HepG2 (cell line): ENCODE results near the gene SLCO3A1. TPM values are rescaled to one million over a fixed set of nuclear protein-coding genes. Genes with fewer than 3 reads are reported as not detected.

Source experiments
- ATAC-seq: fragments of 200-7000 bp; cut with Tn5 transposase; 3 replicates; pipeline ENCODE4 v1.9.1; 2020; ENCODE audit warnings: mild to moderate bottlenecking, moderate library complexity
- BruUV-seq: library from RNA; stranded (reverse); fragments of 400-500 nt; replicated peaks from 2 replicates; lab custom pipeline; 2021; lab: Mats Ljungman, UMichigan
- CTCF ChIA-PET: fragments of 300-600 bp; formaldehyde crosslinking; extraction: SDS; loops from one replicate; lab custom pipeline; 2021; ENCODE audit warnings: low total read pairs, inconsistent platforms, low intra/inter-chr PET ratio; lab: Yijun Ruan, JAX
- POLR2A ChIA-PET: fragments of 350-600 bp; sonication (Branson Sonifier 250); formaldehyde crosslinking; loops from one replicate; lab custom pipeline; 2020; ENCODE audit warnings: antibody characterized with exemption, inconsistent platforms; lab: Yijun Ruan, JAX
- DNase-seq: peaks from one replicate; pipeline ENCODE4 v3.0.0-alpha.2; 2015; ENCODE audit warnings: low spot score
- FAIRE-seq: peaks from 3 replicates; lab custom pipeline; 2011; peaks lifted over from hg19 to GRCh38; lab: Jason Lieb, UNC
- H2AFZ ChIP-seq: one replicate; pipeline ENCODE4 v1.6.1; 2011; ENCODE audit warnings: low read length, inconsistent platforms
- H3K27ac ChIP-seq: fragments of 300-600 bp; 3 replicates; pipeline ENCODE4 v1.8.0; 2011; ENCODE audit warnings: mixed run types, mild to moderate bottlenecking, mixed read lengths, low read length, inconsistent platforms; ENCODE audit not compliant: insufficient read depth; ENCODE audit errors: extremely low read length
- H3K27me3 ChIP-seq, 2 experiments: fragments of 200-600 bp in 1 of 2; 2 replicates in 1 of 2; 3 replicates in 1 of 2; pipeline versions ENCODE4 v1.6.0 to v1.8.0; 2011; ENCODE audit warnings: low read length in 2 of 2, mild to moderate bottlenecking in 2 of 2, moderate library complexity in 2 of 2, inconsistent platforms in 1 of 2; ENCODE audit not compliant: insufficient read depth in 2 of 2, control insufficient read depth in 1 of 2
- H3K36me3 ChIP-seq, 2 experiments: fragments of 200-600 bp in 1 of 2; replicated peaks in 1 of 2; 2 replicates in 1 of 2; 3 replicates in 1 of 2; pipeline versions ENCODE4 v1.5.1 to v1.8.0; 2011; ENCODE audit warnings: low read length in 2 of 2, inconsistent platforms in 1 of 2; ENCODE audit not compliant: insufficient read depth in 2 of 2, control insufficient read depth in 1 of 2
- H3K4me1 ChIP-seq: 2 replicates; pipeline ENCODE4 v1.5.1; 2012; ENCODE audit warnings: low read length, inconsistent platforms; ENCODE audit not compliant: insufficient read depth
- H3K4me2 ChIP-seq: 2 replicates; pipeline ENCODE4 v1.6.0; 2011; ENCODE audit warnings: low read depth, low read length, inconsistent platforms
- H3K4me3 ChIP-seq, 3 experiments: fragments of 200-600 bp in 1 of 3; sonication (generic), shearing (Covaris generic) in 1 of 3; replicated peaks in 1 of 3; 2 replicates each; pipeline ENCODE4 v1.5.1; 2011 to 2016; ENCODE audit warnings: low read length in 3 of 3, inconsistent platforms in 2 of 3, low read depth in 2 of 3, mild to moderate bottlenecking in 2 of 3, control low read depth in 1 of 3, mixed read lengths in 1 of 3; ENCODE audit not compliant: insufficient read depth in 1 of 3
- H3K79me2 ChIP-seq: one replicate; pipeline ENCODE4 v1.6.1; 2011; ENCODE audit warnings: low read length, inconsistent platforms; ENCODE audit not compliant: insufficient read depth
- H3K9ac ChIP-seq: 2 replicates; pipeline ENCODE4 v1.6.0; 2011; ENCODE audit warnings: mild to moderate bottlenecking, low read depth, low read length, inconsistent platforms; ENCODE audit not compliant: insufficient read depth
- H3K9me3 ChIP-seq: 2 replicates; pipeline ENCODE4 v1.5.1; 2012; ENCODE audit warnings: mild to moderate bottlenecking, low read length
- H4K20me1 ChIP-seq: 2 replicates; pipeline ENCODE4 v1.6.0; 2011; ENCODE audit warnings: inconsistent platforms, mild to moderate bottlenecking, low read length, moderate library complexity; ENCODE audit not compliant: insufficient read depth
- BCL6 ChIP-seq: IDR thresholded peaks from 2 replicates; pipeline ENCODE4 v1.6.1; 2016; ENCODE audit warnings: missing genetic modification reagents, missing compliant biosample characterization
- HMG20B ChIP-seq: conservative IDR thresholded peaks from 2 replicates; pipeline ENCODE4 v1.6.1; 2016; ENCODE audit warnings: missing genetic modification reagents, missing compliant biosample characterization
- KDM5B ChIP-seq: sonication (generic); formaldehyde crosslinking; IDR thresholded peaks from 2 replicates; pipeline ENCODE4 v1.4.0; 2020; ENCODE audit warnings: missing genetic modification reagents, mild to moderate bottlenecking, borderline replicate concordance
- MED13 ChIP-seq: sonication (generic); formaldehyde crosslinking; IDR thresholded peaks from 2 replicates; pipeline ENCODE4 v1.5.0; 2020; ENCODE audit warnings: missing genetic modification reagents
- MTA1 ChIP-seq: sonication (generic); formaldehyde crosslinking; IDR thresholded peaks from 2 replicates; pipeline ENCODE4 v1.4.0; 2020; ENCODE audit warnings: missing genetic modification reagents, mild to moderate bottlenecking, borderline replicate concordance
- MYNN ChIP-seq: sonication (generic); formaldehyde crosslinking; IDR thresholded peaks from 2 replicates; pipeline ENCODE4 v1.4.0; 2020; ENCODE audit warnings: mild to moderate bottlenecking, low read depth, missing genetic modification reagents
- PHB2 ChIP-seq: fragments of 450-650 bp; IDR thresholded peaks from 2 replicates; pipeline ENCODE4 v1.6.1; 2018; ENCODE audit not compliant: partially characterized antibody
- RBFOX2 ChIP-seq: fragments of 200-400 bp; formaldehyde crosslinking; IDR thresholded peaks from 2 replicates; pipeline ENCODE4 v1.6.1; 2017; ENCODE audit warnings: low read depth, mild to moderate bottlenecking, low read length
- SNAI1 ChIP-seq: sonication (generic); formaldehyde crosslinking; IDR thresholded peaks from 2 replicates; pipeline ENCODE4 v1.5.0; 2020; ENCODE audit warnings: mild to moderate bottlenecking, missing genetic modification reagents, borderline replicate concordance
- SP1 ChIP-seq, 2 experiments: fragments of 450-650 bp in 1 of 2; sonication (generic) in 1 of 2; formaldehyde crosslinking in 1 of 2; IDR thresholded peaks; 2 replicates each; pipeline versions ENCODE4 v1.4.0 to v1.6.1; 2016 to 2020; ENCODE audit warnings: missing genetic modification reagents in 1 of 2
- TBP ChIP-seq: sonication (generic); formaldehyde crosslinking; IDR thresholded peaks from 2 replicates; pipeline ENCODE4 v1.5.0; 2020; ENCODE audit warnings: missing genetic modification reagents
- ZNF326 ChIP-seq: sonication (generic); formaldehyde crosslinking; IDR thresholded peaks from 2 replicates; pipeline ENCODE4 v1.4.0; 2020; ENCODE audit warnings: missing genetic modification reagents, borderline replicate concordance
- ZNF841 ChIP-seq: sonication (generic); formaldehyde crosslinking; IDR thresholded peaks from 2 replicates; pipeline ENCODE4 v1.8.1; 2023; ENCODE audit warnings: missing genetic modification reagents, borderline replicate concordance
- WGBS: methylation state at CpG from one replicate; pipeline ENCODE4 v1.1.6; 2017; ENCODE audit warnings: low lambda C conversion rate; 5-methylcytosine and 5-hydroxymethylcytosine counted together
- in situ Hi-C: cut with HindIII; loops from 2 replicates; pipeline ENCODE4 v1.10.0; 2017; ENCODE audit warnings: low pct_unique_long_range_greater_than_20kb; ENCODE audit not compliant: extremely low pct_ligation_motif_present
- intact Hi-C: fragments of 100-400 bp; cut with micrococcal nuclease; formaldehyde crosslinking; loops from one replicate; pipeline ENCODE4 v1.10.0; 2022; ENCODE audit not compliant: unreplicated experiment
- polyA plus RNA-seq, 8 experiments: library from polyadenylated mRNA; depleted of rRNA in 3 of 8; stranded (reverse) in 7 of 8; unstranded in 1 of 8; fragments of >200 nt; fragmentation: Illumina TruSeq in 4 of 8; extraction: Trizol in 4 of 8; gene quantifications; 2 replicates each; pipeline versions ENCODE4 v1.2.1 to v1.2.3, GENCODE V29; 2011 to 2016; ENCODE audit warnings: low read depth in 4 of 8, missing spikeins in 1 of 8, mixed read lengths in 1 of 8; ENCODE audit not compliant: insufficient read depth in 1 of 8
- total RNA-seq, 5 experiments: library from RNA; depleted of rRNA; stranded (reverse); fragments of >200 nt; fragmentation: Illumina TruSeq; extraction: Trizol; gene quantifications; 2 replicates each; pipeline ENCODE4 v1.2.3, GENCODE V29; 2016; ENCODE audit warnings: low read depth in 1 of 5
- TF ChIP-seq, protein P1 (sequence below): sonication (generic); formaldehyde crosslinking; IDR thresholded peaks from 2 replicates; pipeline ENCODE4 v1.4.0; 2020; ENCODE audit warnings: missing genetic modification reagents
- TF ChIP-seq, protein P2 (sequence below): sonication (generic); formaldehyde crosslinking; IDR thresholded peaks from 2 replicates; pipeline ENCODE4 v1.4.0; 2020; ENCODE audit warnings: mild to moderate bottlenecking, low read depth, missing genetic modification reagents
- TF ChIP-seq, protein P3 (sequence below): sonication (generic); formaldehyde crosslinking; IDR thresholded peaks from 2 replicates; pipeline ENCODE4 v1.8.0; 2022; ENCODE audit warnings: missing genetic modification reagents, mild to moderate bottlenecking, moderate library complexity, borderline replicate concordance

SLCO3A1 gene
- total and polyA plus RNA-seq, 2 of the 13 experiments (the other 11 are each of a cell fraction or from before 2014, with no cell fraction given) = 0.02 TPM; not detected in 1

DNA sequence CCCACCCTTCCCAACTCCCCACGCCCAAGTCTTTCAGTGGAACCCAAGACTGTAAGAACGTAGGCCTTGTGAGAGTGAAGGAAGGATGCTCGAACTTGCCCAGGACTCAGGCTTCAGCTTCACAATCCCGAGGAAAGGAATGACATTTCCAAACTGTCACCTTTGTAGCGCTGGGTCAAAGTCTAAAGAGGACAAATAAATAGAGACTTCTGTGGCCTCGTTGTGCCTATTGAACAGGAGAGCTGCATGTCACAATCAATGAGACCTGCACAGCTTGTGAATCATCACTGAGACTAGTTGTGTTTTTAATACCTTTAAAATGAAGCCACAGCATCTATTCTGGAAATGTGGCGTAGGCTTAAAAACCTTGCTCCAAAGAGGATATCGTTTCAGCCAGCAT, 317.4 kb downstream of the SLCO3A1 start (continued):
- TF ChIP-seq, protein P1, sequence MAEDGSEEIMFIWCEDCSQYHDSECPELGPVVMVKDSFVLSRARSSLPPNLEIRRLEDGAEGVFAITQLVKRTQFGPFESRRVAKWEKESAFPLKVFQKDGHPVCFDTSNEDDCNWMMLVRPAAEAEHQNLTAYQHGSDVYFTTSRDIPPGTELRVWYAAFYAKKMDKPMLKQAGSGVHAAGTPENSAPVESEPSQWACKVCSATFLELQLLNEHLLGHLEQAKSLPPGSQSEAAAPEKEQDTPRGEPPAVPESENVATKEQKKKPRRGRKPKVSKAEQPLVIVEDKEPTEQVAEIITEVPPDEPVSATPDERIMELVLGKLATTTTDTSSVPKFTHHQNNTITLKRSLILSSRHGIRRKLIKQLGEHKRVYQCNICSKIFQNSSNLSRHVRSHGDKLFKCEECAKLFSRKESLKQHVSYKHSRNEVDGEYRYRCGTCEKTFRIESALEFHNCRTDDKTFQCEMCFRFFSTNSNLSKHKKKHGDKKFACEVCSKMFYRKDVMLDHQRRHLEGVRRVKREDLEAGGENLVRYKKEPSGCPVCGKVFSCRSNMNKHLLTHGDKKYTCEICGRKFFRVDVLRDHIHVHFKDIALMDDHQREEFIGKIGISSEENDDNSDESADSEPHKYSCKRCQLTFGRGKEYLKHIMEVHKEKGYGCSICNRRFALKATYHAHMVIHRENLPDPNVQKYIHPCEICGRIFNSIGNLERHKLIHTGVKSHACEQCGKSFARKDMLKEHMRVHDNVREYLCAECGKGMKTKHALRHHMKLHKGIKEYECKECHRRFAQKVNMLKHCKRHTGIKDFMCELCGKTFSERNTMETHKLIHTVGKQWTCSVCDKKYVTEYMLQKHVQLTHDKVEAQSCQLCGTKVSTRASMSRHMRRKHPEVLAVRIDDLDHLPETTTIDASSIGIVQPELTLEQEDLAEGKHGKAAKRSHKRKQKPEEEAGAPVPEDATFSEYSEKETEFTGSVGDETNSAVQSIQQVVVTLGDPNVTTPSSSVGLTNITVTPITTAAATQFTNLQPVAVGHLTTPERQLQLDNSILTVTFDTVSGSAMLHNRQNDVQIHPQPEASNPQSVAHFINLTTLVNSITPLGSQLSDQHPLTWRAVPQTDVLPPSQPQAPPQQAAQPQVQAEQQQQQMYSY (CRISPR knock-in tag) = no peak
- TF ChIP-seq MTA1 (CRISPR knock-in tag) (no peak), TBP (no peak), HMG20B (CRISPR knock-in tag) (no peak)

DNA sequence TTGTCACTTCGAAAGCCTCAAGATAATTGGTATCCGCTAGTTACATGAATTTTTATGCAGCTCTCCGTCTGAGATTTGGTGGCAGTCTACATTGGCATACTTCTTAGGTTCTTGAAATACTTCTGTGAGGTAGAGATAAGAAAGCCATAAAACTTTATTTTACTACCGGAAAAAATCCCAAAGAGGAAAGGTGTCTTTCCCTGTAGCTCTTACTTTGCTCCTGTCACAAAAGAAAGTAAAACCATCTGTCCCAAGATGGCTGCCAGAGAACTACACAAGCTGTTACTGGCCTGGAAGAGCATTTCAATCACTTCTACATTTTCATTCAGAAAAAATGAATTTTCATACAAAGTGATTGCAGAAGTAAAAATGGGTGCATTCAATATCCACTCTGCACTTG, 325.4 kb downstream of the SLCO3A1 start:
- H4K20me1 ChIP-seq = no peaks in the 10 kb centered on the region
- intact Hi-C loops = no loop called here
- ATAC-seq = no peak
- H3K9me3 ChIP-seq = no peaks in the 10 kb centered on the region
- POLR2A ChIA-PET = no interaction called here
- no peak for FAIRE-seq
- no TSS peak for BruUV-seq
- H3K4me2 ChIP-seq = no peak overlapping the region
- H3K27me3 ChIP-seq = peaks cover 0 to 4% of the 10 kb centered on the region in 2 experiments; a peak in 2 of 5 replicates
- H3K4me1 ChIP-seq = no peaks in the 10 kb centered on the region
- no peak overlapping the region for H3K4me3 ChIP-seq
- in situ Hi-C loops = no loop called here
- no peaks in the 10 kb centered on the region for H3K36me3 ChIP-seq
- 60% methylated on average over 4 of the region's 4 CpGs for WGBS
- H2AFZ ChIP-seq = no peak overlapping the region
- no peak overlapping the region for H3K9ac ChIP-seq
- DNase-seq = no peak
- no peak overlapping the region for H3K27ac ChIP-seq
- CTCF ChIA-PET = no interaction called here
- H3K79me2 ChIP-seq = no peaks in the 10 kb centered on the region
- no peak for TF ChIP-seq MED13
- no peak for TF ChIP-seq SNAI1 (CRISPR knock-in tag)
- TF ChIP-seq, protein P2, sequence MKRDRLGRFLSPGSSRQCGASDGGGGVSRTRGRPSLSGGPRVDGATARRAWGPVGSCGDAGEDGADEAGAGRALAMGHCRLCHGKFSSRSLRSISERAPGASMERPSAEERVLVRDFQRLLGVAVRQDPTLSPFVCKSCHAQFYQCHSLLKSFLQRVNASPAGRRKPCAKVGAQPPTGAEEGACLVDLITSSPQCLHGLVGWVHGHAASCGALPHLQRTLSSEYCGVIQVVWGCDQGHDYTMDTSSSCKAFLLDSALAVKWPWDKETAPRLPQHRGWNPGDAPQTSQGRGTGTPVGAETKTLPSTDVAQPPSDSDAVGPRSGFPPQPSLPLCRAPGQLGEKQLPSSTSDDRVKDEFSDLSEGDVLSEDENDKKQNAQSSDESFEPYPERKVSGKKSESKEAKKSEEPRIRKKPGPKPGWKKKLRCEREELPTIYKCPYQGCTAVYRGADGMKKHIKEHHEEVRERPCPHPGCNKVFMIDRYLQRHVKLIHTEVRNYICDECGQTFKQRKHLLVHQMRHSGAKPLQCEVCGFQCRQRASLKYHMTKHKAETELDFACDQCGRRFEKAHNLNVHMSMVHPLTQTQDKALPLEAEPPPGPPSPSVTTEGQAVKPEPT = no peak
- TF ChIP-seq ZNF841 (CRISPR knock-in tag) = no peak
- TF ChIP-seq MYNN (CRISPR knock-in tag) = no peak
- TF ChIP-seq SP1 (IDR thresholded peaks at IDR 0.05) = no peak
- no peak for TF ChIP-seq SP1 (CRISPR knock-in tag; IDR thresholded peaks at IDR 0.05)
- TF ChIP-seq PHB2 = no peak
- TF ChIP-seq RBFOX2 = no peak
- TF ChIP-seq KDM5B (CRISPR knock-in tag) = no peak
- TF ChIP-seq, protein P3, sequence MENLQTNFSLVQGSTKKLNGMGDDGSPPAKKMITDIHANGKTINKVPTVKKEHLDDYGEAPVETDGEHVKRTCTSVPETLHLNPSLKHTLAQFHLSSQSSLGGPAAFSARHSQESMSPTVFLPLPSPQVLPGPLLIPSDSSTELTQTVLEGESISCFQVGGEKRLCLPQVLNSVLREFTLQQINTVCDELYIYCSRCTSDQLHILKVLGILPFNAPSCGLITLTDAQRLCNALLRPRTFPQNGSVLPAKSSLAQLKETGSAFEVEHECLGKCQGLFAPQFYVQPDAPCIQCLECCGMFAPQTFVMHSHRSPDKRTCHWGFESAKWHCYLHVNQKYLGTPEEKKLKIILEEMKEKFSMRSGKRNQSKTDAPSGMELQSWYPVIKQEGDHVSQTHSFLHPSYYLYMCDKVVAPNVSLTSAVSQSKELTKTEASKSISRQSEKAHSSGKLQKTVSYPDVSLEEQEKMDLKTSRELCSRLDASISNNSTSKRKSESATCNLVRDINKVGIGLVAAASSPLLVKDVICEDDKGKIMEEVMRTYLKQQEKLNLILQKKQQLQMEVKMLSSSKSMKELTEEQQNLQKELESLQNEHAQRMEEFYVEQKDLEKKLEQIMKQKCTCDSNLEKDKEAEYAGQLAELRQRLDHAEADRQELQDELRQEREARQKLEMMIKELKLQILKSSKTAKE (CRISPR knock-in tag) = no peak
- TF ChIP-seq BCL6 (CRISPR knock-in tag) = no peak
- TF ChIP-seq ZNF326 (CRISPR knock-in tag) = no peak
